ENCODE measurements around the gene LRRC17. TPM values are rescaled to one million over a fixed set of nuclear protein-coding genes. Genes with fewer than 3 reads are reported as not detected.

Gene LRRC17, protein sequence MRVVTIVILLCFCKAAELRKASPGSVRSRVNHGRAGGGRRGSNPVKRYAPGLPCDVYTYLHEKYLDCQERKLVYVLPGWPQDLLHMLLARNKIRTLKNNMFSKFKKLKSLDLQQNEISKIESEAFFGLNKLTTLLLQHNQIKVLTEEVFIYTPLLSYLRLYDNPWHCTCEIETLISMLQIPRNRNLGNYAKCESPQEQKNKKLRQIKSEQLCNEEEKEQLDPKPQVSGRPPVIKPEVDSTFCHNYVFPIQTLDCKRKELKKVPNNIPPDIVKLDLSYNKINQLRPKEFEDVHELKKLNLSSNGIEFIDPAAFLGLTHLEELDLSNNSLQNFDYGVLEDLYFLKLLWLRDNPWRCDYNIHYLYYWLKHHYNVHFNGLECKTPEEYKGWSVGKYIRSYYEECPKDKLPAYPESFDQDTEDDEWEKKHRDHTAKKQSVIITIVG
- 0.42 TPM in 1 of 2 replicates, not detected in the other for total RNA-seq

DNA sequence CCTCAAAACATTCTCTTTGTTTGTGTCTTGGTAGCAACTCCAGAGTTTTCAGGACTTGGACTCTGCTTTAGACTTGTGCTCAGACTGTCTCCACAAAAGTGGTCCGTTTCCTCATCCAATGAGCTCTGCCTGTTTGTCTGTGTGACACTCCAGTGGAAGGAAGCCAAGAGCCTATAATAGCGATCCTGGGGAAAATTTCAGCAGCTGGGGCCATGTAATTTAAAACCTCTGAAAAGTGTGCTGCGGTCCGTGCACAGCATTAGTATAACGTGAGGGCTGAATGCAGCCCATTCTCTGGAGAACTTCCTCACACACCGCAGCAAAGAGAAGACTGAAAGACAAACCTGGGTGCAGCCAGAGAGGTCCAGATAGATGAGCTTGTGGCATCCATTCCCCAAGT lies at the start of gene LRRC17:
Gene LRRC17 (plus strand): TSS at position 259 of the 400 bp plus-strand sequence. CDS start 20,914 bp downstream, outside the sequence.

Other genes with a start within 250 kb of the LRRC17 start
- 1.2 and 2.3 TPM in 2 replicates for gene POLR2J2, start 241.3 kb upstream of the LRRC17 start, total RNA-seq
- 7.1 and 8.2 TPM in 2 replicates for gene FAM185A, start 164.0 kb upstream of the LRRC17 start, total RNA-seq
- gene FBXL13, start 161.8 kb downstream of the LRRC17 start, total RNA-seq = 0.08 and 0.11 TPM in 2 replicates
- 51.1 and 66.5 TPM in 2 replicates for gene ARMC10, start 162.1 kb downstream of the LRRC17 start, total RNA-seq
- gene NAPEPLD, start 236.1 kb downstream of the LRRC17 start, total RNA-seq = 2.7 TPM in 2 replicates